ENCODE data around the gene CDADC1.
"Not testable (repeated sequence)": the region's sequence is repeated elsewhere in the genome, so short reads cannot be mapped to it uniquely, and the experiment has no call there.

Gene CDADC1

DNA sequence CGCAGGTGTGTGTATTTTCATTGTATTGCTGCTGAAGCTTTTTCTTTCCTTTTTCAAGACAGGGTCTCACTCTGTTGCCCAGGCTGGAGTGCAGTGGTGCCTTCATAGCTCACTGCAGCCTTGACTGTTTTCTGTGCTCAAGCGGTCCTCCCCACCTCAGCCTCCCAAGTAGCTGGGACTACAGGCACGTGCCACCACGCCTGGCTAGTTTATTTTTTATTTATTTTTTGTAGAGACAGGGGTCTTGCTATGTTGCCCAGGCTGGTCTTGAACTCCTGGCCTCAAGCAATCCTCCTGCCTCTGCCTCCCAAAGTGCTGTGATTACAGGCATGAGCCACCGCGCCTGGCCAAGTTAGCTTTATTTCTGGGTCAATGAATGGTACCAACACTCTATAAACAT, 47.0 kb downstream of the CDADC1 start:
- intact Hi-C loops (cut with micrococcal nuclease); H3K9me3 Mint-ChIP-seq; H3K4me3 Mint-ChIP-seq; H3K4me1 Mint-ChIP-seq (ENCODE audit: low read depth); H3K27ac Mint-ChIP-seq; H3K27me3 Mint-ChIP-seq: not testable (repeated sequence)
- H3K36me3 Mint-ChIP-seq (ENCODE audit: low read depth), result peaks cover 19% of the 10 kb centered on the region

- Mint-ChIP-seq H3K4me1 (ENCODE audit: low read depth) (peaks cover 5% of the 10 kb centered on the region), H3K27ac (no peak overlapping the region), H3K9me3 (no peaks in the 10 kb centered on the region), H3K4me3 (no peak overlapping the region), H3K27me3 (no peaks in the 10 kb centered on the region), H3K36me3 (ENCODE audit: low read depth) (peaks cover 19% of the 10 kb centered on the region)
- intact Hi-C loops (cut with micrococcal nuclease), result no loop called here
Measured at GRCh38 chr13:49295244-49295643, 47.5 kb downstream of the CDADC1 start.

DNA sequence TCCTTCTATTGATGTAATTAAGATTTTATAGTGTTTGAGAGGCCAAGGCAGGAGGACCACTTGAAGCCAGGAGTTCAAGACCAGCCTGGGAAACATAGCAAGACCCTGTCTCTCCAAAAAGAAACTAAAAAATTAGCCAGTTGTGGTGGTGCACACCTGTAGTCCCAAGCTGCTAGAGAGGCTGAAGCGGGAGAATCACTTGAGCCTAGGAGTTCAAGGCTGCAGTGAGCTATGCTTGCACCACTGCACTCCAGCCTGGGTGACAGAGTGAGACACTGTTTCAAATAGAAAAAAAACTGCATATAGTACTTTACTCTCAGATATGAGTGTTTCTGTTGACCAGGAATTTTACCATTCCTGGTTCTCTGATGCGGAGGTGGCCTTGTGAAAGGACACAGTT, 48.9 kb downstream of the CDADC1 start:
- H3K27ac Mint-ChIP-seq, result no peak overlapping the region
- no peaks in the 10 kb centered on the region for H3K27me3 Mint-ChIP-seq
- H3K9me3 Mint-ChIP-seq, result no peaks in the 10 kb centered on the region
- H3K4me3 Mint-ChIP-seq, result no peak overlapping the region
- intact Hi-C loops (cut with micrococcal nuclease), result no loop called here
- H3K36me3 Mint-ChIP-seq (ENCODE audit: low read depth), result peaks cover 19% of the 10 kb centered on the region
- peaks cover 11% of the 10 kb centered on the region for H3K4me1 Mint-ChIP-seq (ENCODE audit: low read depth)

DNA sequence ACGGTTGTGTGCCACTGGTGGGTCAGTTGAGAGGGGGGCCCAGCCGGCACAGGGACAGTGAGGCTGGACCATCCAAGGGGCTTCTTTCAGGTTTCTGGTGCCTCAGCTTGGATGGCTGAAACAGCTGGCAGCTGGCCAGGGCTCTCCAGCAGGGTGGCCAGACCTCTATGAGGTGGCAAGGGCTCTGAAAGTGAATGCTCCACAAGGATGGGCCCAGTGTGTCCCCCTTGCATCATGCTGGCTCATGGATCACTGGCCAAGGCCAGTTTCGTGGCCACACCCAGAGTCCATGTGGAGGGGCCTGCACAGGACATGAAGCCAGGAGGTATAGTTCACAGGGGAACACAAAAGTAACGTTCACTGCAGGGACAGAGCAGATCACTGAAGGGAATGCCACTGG, 49.6 kb downstream of the CDADC1 start:
- H3K27me3 Mint-ChIP-seq, result no peaks in the 10 kb centered on the region
- H3K9me3 Mint-ChIP-seq, result no peaks in the 10 kb centered on the region
- intact Hi-C loops (cut with micrococcal nuclease), result no loop called here
- peaks cover 11% of the 10 kb centered on the region for H3K4me1 Mint-ChIP-seq (ENCODE audit: low read depth)
- no peak overlapping the region for H3K27ac Mint-ChIP-seq
- H3K36me3 Mint-ChIP-seq (ENCODE audit: low read depth), result peaks cover 19% of the 10 kb centered on the region
- H3K4me3 Mint-ChIP-seq, result no peak overlapping the region

DNA sequence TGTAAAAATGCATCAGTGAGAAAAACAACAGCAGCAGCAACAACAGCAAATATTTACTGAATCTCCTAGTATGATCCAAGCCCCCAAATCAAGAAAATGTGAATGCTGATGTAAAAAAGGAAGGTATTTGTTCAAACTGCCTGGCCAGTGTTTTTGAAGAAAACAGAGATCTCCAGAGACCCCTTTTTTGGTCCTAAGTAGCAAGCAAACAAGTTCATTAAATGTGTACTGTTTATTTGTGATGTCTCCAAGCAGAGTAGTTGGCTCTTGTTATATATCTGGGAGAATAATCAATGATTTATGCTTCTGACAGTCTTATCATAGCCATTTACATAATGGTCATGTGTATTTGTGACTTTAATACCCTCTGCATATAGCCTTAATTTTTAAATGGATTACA, 50.7 kb downstream of the CDADC1 start:
- no peak overlapping the region for H3K27ac Mint-ChIP-seq
- no peaks in the 10 kb centered on the region for H3K27me3 Mint-ChIP-seq
- peaks cover 9% of the 10 kb centered on the region for H3K4me1 Mint-ChIP-seq (ENCODE audit: low read depth)
- intact Hi-C loops (cut with micrococcal nuclease), result no loop called here
- H3K36me3 Mint-ChIP-seq (ENCODE audit: low read depth), result peaks cover 9% of the 10 kb centered on the region
- H3K4me3 Mint-ChIP-seq, result no peak overlapping the region
- no peaks in the 10 kb centered on the region for H3K9me3 Mint-ChIP-seq

DNA sequence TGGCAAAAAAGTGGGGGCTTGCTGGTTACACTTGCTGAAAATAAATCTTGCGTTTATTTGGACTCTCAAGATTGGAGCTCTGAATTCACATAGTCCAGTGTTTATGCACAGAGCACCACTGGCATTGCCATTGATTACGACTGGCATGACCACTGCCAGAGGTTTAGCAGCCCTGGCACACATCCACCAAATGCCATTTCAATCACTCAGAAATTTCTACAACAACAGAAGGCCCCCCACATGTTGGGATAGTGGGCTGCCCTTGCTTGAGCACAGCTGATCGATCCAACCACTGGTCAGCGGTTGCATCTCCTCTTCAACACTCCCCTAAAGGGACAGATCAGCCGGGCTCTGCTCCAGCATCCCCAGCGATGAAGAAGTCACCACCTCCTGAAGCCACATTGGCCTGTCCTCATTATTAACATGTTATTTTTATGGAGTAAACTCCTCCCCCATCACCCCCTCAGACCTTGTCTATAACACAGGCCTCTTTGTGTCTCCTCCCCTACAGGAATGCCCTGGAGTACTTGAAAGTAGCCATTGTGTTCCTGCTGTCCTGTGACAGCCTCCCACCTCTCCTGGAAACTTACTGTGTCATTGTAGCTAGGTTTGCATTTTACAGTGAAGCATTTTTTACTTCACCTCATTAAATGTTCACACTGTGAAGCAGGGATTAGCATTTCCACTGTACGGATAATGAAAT, 51.3 kb downstream of the CDADC1 start:
- Mint-ChIP-seq H3K9me3 (no peaks in the 10 kb centered on the region), H3K4me3 (no peak overlapping the region), H3K27me3 (no peaks in the 10 kb centered on the region), H3K36me3 (ENCODE audit: low read depth) (peaks cover 4% of the 10 kb centered on the region), H3K4me1 (ENCODE audit: low read depth) (peaks cover 13% of the 10 kb centered on the region), H3K27ac (no peak overlapping the region)
- intact Hi-C loops (cut with micrococcal nuclease), result no loop called here

- H3K36me3 Mint-ChIP-seq (ENCODE audit: low read depth), result no peaks in the 10 kb centered on the region
- H3K27me3 Mint-ChIP-seq, result no peaks in the 10 kb centered on the region
- no peaks in the 10 kb centered on the region for H3K9me3 Mint-ChIP-seq
- peak overlapping the region; percentile 0 for H3K27ac Mint-ChIP-seq
- intact Hi-C loops (cut with micrococcal nuclease), result no loop called here
- no peak overlapping the region for H3K4me3 Mint-ChIP-seq
- peaks cover 13% of the 10 kb centered on the region for H3K4me1 Mint-ChIP-seq (ENCODE audit: low read depth)
Measured at GRCh38 chr13:49300276-49300675, 52.6 kb downstream of the CDADC1 start.

DNA sequence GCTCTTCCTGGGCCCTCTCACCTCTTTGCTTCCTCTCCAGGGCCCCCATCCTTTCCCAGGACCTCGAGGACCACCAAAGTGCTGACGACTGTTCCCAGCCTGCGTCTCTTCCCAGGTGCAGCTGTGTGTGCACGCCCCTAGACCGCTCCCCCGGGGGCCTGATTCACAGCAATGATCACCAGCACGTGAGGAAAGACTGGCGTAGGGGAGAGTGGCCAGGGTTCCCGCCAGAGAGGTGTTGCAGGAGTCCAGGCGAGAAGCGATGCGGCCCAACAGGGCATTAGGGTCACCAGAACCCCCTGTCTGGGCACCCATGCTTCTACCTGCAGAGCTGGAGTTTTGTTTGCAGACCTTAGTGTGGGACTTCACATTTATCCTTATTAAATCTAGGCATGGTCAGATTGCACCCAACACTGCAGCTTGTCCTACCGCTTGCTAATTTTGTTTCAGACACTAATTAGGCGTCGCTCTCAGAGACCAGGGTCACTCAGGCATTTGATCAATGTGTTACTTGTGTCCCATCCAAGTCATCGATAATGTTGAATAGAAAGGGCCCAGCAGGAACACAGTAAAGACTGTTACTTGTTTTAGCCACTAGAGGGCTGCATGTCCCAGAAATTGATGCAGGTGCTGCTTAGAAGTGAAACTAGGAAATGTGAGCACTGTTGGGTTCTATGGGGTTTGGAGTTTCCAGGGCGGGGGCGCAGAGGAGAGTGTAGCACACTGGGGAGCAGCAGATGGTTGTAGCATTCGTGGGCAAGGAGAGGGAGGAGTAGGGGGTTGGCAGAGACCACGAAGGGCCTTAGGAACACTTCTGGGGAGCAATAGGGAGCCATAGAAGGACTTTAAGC, 53.2 kb downstream of the CDADC1 start:
- intact Hi-C loops (cut with micrococcal nuclease), result loop anchor here (1.0 kb wide), 2 partner anchors 136 to 306 kb away; no protein-coding TSS in a partner anchor
- Mint-ChIP-seq H3K4me1 (ENCODE audit: low read depth) (peaks cover 13% of the 10 kb centered on the region), H3K36me3 (ENCODE audit: low read depth) (no peaks in the 10 kb centered on the region), H3K4me3 (peak overlapping the region; percentile 72), H3K9me3 (no peaks in the 10 kb centered on the region), H3K27ac (peak overlapping the region; percentile 67), H3K27me3 (no peaks in the 10 kb centered on the region)

- Mint-ChIP-seq H3K9me3 (no peaks in the 10 kb centered on the region), H3K27ac (no peak overlapping the region), H3K4me1 (ENCODE audit: low read depth) (peaks cover 13% of the 10 kb centered on the region), H3K36me3 (ENCODE audit: low read depth) (no peaks in the 10 kb centered on the region), H3K4me3 (no peak overlapping the region), H3K27me3 (no peaks in the 10 kb centered on the region)
- intact Hi-C loops (cut with micrococcal nuclease), result no loop called here
Measured at GRCh38 chr13:49302222-49302621, 54.5 kb downstream of the CDADC1 start.

GRCh38 chr13:49302817-49303216, 55.1 kb downstream of the CDADC1 start:
- H3K27ac Mint-ChIP-seq, result no peak overlapping the region
- H3K4me3 Mint-ChIP-seq, result no peak overlapping the region
- no peaks in the 10 kb centered on the region for H3K36me3 Mint-ChIP-seq (ENCODE audit: low read depth)
- no peaks in the 10 kb centered on the region for H3K9me3 Mint-ChIP-seq
- peaks cover 13% of the 10 kb centered on the region for H3K4me1 Mint-ChIP-seq (ENCODE audit: low read depth)
- intact Hi-C loops (cut with micrococcal nuclease), result no loop called here
- H3K27me3 Mint-ChIP-seq, result no peaks in the 10 kb centered on the region

DNA sequence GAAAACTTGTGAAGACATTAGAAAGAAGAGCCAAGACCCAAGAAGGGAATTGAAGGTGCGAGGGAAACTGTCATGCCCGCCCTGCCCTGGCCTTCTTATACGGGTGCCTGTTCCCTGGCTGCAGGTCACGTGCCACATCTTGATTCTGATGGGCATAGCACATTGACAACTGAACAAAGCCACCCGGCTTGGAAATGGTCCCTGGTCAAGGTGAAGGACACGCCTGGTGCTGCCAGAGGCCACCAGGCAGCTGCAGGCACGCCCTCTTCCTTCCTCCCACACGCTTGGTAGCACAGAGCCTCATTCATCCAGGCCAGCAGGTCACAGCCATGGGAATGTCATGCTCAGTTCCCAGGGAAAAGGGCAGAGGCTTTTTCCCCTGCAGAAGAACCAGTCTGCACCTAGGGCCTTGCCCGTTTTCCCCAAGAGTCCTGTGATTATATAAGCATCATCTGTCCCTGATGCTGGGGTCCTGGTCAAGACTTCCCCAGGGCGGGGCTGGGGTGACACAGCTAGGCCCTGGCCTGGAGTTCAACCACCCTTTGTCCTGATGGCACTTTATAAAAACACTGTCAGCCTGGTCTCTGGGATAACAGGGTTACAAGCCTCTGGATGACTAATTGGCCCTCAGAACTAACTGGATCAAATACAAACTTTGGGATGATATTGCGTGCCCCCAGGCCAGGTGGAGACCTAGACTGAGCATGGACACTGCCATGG, 56.0 kb downstream of the CDADC1 start:
- Mint-ChIP-seq H3K4me3 (no peak overlapping the region), H3K27me3 (no peaks in the 10 kb centered on the region), H3K4me1 (ENCODE audit: low read depth) (peaks cover 13% of the 10 kb centered on the region), H3K9me3 (no peaks in the 10 kb centered on the region), H3K36me3 (ENCODE audit: low read depth) (no peaks in the 10 kb centered on the region), H3K27ac (no peak overlapping the region)
- intact Hi-C loops (cut with micrococcal nuclease), result no loop called here

DNA sequence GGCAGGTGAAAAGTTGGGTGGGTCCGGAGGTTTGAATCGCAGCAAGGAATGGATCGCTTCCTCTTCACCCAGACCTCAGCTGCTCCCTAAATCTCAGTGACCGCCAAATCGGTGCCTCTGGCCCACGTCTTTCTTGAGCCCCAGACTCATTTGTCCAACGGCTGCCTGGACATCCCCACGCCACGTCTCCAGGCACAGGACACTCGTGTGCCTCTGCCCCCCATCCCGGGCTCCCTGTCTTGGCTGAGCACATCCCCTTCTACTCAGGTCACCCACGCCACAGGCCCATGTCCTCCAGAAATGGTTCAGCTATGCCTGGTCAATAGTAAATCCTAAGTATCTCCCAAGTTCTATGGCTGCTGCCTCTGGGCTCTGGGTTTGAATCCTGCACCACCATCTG, 56.6 kb downstream of the CDADC1 start:
- Mint-ChIP-seq H3K9me3 (no peaks in the 10 kb centered on the region), H3K27ac (no peak overlapping the region), H3K4me1 (ENCODE audit: low read depth) (peaks cover 13% of the 10 kb centered on the region), H3K4me3 (no peak overlapping the region), H3K27me3 (no peaks in the 10 kb centered on the region), H3K36me3 (ENCODE audit: low read depth) (no peaks in the 10 kb centered on the region)
- intact Hi-C loops (cut with micrococcal nuclease), result no loop called here

DNA sequence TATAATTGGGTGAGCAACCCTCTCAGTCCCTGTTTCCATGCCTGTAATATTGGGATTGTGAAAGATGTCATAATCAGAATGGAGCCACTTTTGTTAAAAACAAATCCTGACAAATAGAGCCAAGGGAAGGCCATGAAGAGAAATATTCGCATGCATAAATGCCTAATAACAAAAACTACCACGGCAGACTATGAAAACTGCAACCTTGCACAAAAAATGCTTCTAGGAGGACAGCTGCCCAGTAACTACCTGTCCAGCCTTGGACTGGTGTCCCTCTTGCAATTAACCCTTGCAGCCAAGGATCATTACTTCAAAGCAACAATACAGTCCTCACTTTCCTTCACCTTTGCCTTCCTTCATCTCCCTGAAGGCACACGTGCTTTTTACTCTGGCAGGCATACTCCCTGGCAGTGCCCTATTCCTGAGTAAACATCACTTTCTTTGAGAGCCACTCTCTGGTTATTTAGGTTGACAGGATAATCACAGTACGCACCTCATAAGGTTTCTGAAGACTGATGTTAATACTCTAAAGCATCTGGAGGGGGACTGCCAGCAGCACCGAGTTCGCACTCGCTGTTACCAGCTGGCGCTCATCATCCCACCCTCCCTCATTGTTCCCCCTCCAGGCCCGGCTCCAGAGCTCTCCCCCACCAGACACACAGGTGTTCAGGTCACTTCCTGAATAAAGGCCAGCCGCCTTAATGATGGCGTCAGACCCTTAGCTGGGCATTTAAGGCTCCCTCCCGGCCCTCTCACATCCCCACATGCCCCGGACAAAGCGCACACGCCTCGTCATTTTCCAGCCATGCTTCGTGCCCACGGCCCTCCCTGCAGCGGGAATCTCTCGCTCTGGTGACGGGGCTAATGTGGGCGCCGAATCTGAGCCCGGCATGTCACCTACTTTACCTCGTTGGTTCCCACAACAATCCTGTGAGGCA, 57.3 kb downstream of the CDADC1 start:
- H3K36me3 Mint-ChIP-seq (ENCODE audit: low read depth), result peaks cover 4% of the 10 kb centered on the region
- H3K27me3 Mint-ChIP-seq, result no peaks in the 10 kb centered on the region
- H3K4me1 Mint-ChIP-seq (ENCODE audit: low read depth), result peaks cover 13% of the 10 kb centered on the region
- intact Hi-C loops (cut with micrococcal nuclease), result no loop called here
- H3K9me3 Mint-ChIP-seq, result no peaks in the 10 kb centered on the region
- no peak overlapping the region for H3K4me3 Mint-ChIP-seq
- no peak overlapping the region for H3K27ac Mint-ChIP-seq
